DMS153 treated with DMSO at 0.1 percent for 48 hours (cell line): ENCODE measurements around the gene ZNF202.

Experiments
- DNase-seq: peaks from one replicate; lab custom pipeline; 2025; ENCODE audit not compliant: unreplicated experiment; lab: John Stamatoyannopoulos, UW

ZNF202 gene

DNA sequence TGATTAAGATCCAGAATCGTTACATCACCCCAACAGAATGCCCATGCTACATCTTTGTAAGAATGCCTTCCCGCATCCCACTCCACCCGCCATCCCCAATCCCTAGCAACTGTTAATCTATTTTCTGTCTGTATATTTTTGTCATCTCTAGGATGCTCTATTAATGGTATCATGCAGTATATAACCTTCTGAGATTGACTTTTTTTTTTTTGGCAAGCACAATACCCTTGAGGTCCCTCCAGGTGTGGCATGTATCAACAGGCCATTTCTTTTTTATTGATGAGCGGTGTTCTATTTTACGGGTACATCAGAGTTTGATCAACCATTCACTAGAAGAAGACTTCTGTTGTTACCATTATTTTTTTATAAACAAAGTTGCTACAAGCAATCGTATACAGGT lies 56.9 kb downstream of the ZNF202 start:
- DNase-seq = no peak

DNA sequence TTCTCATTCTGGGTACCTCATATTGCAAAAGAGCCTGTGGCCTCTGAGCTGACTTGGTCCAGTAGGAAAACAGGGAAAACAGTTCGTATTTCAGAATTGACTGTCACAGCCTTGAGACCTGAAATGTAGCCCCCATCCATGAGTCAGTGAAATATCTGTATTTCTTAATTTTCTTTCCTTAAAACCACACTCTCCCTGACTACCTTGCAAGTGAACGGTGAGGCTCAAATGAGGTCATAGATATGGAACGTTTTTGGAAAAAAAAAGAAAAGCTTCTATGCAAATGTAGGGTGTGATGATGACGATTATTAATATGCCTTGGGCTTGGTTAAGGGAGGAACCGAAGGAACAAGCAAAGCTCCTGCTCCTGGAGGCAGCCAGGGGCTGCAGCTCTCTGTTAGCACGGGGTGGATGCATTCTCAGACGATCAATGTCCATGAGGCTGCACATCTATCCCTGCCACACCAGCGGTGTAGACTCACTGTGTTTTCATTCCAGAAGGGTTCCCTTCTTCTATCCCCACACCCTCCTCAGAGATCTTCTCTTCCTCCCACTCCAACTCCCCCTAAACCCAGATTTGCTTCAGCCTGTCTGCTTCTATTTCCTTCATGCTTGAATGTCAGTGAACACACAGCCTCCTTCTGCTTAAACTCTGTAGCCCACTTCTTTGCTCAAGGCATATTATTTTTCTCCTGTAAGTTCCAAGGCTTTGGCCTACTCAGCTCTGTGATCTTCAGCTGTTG lies 57.9 kb downstream of the ZNF202 start:
- DNase-seq = no peak

DNA sequence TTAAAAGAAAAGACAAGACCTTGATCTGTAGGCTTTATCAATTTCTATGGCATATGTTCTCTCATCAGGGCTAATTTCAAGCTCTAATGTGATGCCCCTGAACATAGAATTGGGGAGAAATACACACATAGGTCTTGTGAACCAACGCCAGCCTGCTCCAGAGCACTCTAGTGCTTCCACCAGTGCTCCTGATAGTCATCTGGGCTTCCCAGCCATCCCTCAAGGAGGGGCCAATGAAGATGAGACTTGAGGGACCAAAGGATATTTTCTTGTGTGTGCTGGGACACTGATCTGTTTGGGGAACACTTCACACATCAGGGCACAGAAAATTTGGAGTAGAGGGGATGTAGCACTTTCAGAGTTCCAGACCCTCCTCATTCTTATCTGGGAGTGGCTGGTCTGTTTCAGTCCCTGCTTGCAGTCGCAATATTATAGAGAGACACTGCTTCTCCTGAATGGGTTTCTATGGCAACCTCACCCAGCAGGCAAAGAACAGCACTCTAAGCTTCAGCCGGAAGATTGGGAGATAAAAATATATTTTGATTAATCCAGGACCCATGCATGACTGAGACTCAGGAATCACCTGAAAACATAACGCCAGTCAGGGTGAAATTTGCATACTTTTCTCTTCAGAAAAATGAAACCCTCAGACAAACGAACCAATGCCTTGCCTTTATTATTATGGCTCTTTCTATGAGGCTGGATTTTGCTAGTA lies 58.6 kb downstream of the ZNF202 start:
- no peak for DNase-seq

- DNase-seq = no peak
Observed at GRCh38 chr11:123681030-123681429, 60.4 kb downstream of the ZNF202 start.

GRCh38 chr11:123678246-123678645 lies 63.2 kb downstream of the ZNF202 start:
- no peak for DNase-seq

DNA sequence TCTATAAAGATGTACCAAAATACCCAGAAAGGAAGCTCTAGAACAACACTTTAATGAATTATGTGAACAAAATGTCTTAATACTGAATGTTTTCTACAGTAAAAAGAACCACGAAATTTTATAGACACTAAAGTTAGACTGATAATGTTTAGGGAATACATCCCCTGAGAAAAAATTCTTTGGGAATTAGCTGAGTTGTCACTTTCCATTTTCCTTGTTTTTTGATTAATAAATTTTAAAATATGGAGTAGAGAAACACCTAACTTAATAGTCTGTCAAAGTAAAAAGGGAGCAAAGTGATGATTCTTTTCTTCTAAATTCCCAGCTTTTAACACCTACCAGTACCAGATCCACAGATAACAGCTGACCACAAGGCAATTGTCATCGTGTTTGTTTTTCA lies 64.0 kb downstream of the ZNF202 start:
- DNase-seq = no peak

DNA sequence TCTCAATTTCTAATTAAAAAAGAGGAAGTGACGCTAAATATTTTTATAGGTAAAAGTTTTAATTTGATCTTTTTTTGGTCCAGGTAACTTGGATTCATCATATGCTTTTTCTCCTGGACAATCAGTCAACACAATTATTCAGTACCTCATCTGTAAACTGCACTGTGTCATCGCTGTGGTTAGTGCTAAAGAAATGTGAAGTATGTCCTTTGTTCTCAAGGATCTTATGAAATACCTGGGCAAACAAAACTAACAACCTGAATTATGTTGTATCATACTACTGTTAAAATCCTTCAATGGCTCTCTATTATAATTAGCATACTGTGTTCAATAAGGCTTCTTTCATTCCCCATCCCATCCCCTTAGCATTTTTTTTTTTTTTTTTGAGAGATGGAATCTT lies 67.2 kb downstream of the ZNF202 start:
- no peak for DNase-seq
